Measurements from ENCODE around the gene NKX2-8.

Gene NKX2-8

GRCh38 chr14:36582011-36582873 lies at the start of gene NKX2-8:
NKX2-8 (minus strand) TSS chr14:36582614; CDS start chr14:36582389, 225 bp downstream.
- peak; percentile 3 for DNase-seq

- no peak for DNase-seq
These were observed 45.6 kb upstream of the NKX2-8 start for GRCh38 chr14:36627981-36628380.

GRCh38 chr14:36626151-36626550 lies 43.7 kb upstream of the NKX2-8 start:
- no peak for DNase-seq

- DNase-seq, result no peak
These were observed 43.0 kb upstream of the NKX2-8 start for GRCh38 chr14:36625436-36625835.

GRCh38 chr14:36625014-36625413 lies 42.6 kb upstream of the NKX2-8 start:
- DNase-seq, result no peak

GRCh38 chr14:36619853-36620252 lies 37.4 kb upstream of the NKX2-8 start:
- DNase-seq, result no peak

GRCh38 chr14:36619131-36619530 lies 36.7 kb upstream of the NKX2-8 start:
- no peak for DNase-seq

GRCh38 chr14:36618641-36619040 lies 36.2 kb upstream of the NKX2-8 start:
- DNase-seq, result no peak

GRCh38 chr14:36617824-36618223 lies 35.4 kb upstream of the NKX2-8 start:
- no peak for DNase-seq

- no peak for DNase-seq
These were observed 23.1 kb upstream of the NKX2-8 start for GRCh38 chr14:36605506-36605857.

- DNase-seq, result peak; percentile 77
These were observed 22.5 kb upstream of the NKX2-8 start for GRCh38 chr14:36604757-36605505.

GRCh38 chr14:36600431-36600830 lies 18.0 kb upstream of the NKX2-8 start:
- no peak for DNase-seq

GRCh38 chr14:36591482-36591881 lies 9.1 kb upstream of the NKX2-8 start:
- DNase-seq, result no peak

GRCh38 chr14:36588788-36589187 lies 6.4 kb upstream of the NKX2-8 start:
- no peak for DNase-seq

GRCh38 chr14:36588119-36588518 lies 5.7 kb upstream of the NKX2-8 start:
- no peak for DNase-seq

- no peak for DNase-seq
These were observed 2.7 kb upstream of the NKX2-8 start for GRCh38 chr14:36585100-36585499.

GRCh38 chr14:36583893-36584811 lies 1.7 kb upstream of the NKX2-8 start:
- DNase-seq, result no peak

- no peak for DNase-seq
These were observed 953 bp upstream of the NKX2-8 start for GRCh38 chr14:36583242-36583892.

GRCh38 chr14:36582874-36583241 lies 444 bp upstream of the NKX2-8 start:
- no peak for DNase-seq

- no peak for DNase-seq
These were observed 1.3 kb downstream of the NKX2-8 start for GRCh38 chr14:36580856-36581831.

- no peak for DNase-seq
These were observed 2.1 kb downstream of the NKX2-8 start for GRCh38 chr14:36580141-36580855.
